GM19328 (cell line): ENCODE data around the gene SS18L1.

Experiments
- ATAC-seq: cut with Tn5 transposase; IDR thresholded peaks from one replicate; pipeline ENCODE4 v1.9.1; 2021; ENCODE audit warnings: mild to moderate bottlenecking, moderate library complexity; ENCODE audit not compliant: unreplicated experiment

SS18L1 gene

DNA sequence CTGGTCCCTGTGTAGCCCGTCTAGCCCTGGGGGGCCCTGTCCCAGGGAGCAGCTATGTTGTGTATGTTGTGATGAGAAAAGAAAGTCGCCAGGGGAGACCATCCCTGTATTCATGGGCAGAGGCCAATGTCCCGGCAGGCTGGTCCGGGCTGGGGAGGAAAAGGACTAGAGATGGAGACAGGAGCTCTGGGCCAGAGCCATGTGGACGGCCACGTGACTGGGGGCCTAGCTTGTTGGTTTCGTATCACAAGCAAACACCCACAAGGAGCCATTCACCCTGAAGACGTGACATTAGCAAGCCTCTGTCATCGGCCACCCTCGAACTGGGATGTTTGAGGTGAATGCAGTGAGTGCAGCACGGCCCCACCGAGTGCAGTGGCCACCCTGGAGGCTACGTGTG, 79.4 kb downstream of the SS18L1 start:
- no peak for ATAC-seq

DNA sequence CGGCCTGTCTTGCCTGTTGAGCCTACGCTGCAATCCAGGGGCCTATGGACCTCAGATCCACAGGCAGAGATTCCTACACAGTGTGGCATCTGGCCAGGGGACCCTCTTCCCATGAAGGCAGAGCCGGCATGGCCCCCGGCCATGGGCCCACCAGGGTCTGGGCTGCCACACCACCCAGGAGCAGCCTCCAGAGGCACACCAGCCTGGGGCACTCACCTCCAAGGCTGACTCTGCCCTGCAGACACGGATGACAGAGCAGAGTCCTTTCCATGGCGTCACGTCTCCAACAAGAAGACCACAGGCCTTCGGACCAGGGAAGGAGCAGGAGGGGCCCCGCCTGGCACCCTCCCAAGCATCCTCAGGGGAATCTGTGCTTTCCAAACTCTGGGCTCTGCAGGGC, 80.0 kb downstream of the SS18L1 start:
- ATAC-seq: no peak

GRCh38 chr20:62224113-62224855, 80.7 kb downstream of the SS18L1 start:
- no peak for ATAC-seq

DNA sequence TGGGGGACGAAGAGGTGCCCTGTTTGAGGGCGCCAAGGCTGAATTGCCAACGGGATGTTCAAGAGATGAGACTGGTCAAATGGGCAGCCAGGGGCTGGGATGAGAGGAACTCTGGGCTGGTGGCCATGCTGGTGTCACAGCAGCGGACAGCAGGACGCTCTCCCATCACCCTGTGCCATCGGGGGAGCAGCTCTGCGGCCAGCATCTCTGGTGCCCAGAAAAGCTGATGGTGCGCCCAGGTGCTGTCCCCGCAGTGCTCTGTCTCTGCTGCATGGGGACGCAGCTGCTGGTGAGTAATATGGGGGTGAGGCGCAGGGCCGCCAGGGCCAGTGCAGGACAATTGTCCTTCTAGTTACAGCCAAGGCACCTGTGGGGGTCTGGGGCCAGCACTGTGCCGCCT, 81.5 kb downstream of the SS18L1 start:
- no peak for ATAC-seq

DNA sequence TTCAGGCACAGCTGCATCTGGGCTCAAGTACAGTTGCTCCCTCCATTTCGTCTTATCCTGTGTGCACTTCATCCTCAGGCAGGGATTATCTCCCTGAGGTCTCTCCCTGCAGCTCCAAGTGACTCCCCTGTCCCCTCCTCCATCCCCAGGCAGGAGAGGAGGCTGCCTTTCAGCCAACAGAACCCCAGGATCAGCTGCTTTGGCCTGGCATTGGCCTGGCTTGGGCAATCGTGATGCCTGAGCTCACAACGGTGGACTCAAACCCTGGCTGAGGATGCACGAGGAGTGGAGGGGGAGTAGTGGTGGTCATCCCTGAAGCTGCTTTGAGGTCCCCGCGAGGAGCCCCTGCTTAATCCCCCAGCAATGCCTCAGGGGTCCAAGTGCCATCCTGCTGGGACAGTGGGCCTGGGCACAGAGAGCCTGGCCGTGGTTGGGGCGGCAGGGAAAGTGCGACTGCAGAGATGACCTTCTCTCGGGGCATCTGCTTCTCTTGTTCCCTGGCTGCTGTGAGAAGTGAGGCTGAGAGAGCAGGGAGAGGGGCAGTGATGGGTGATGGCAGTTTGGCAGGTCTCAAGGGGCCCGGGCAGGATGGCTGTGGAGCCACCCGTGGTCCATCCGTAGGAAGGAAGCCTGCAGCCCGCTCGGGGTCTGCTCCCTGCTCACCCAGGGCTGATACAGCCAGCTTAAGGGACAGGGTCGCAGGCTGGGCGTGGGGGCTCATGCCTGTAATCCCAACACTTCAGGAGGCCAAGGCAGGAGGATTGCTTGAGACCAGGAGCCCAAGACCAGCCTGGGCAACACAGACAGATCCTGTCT, 82.5 kb downstream of the SS18L1 start:
- no peak for ATAC-seq

DNA sequence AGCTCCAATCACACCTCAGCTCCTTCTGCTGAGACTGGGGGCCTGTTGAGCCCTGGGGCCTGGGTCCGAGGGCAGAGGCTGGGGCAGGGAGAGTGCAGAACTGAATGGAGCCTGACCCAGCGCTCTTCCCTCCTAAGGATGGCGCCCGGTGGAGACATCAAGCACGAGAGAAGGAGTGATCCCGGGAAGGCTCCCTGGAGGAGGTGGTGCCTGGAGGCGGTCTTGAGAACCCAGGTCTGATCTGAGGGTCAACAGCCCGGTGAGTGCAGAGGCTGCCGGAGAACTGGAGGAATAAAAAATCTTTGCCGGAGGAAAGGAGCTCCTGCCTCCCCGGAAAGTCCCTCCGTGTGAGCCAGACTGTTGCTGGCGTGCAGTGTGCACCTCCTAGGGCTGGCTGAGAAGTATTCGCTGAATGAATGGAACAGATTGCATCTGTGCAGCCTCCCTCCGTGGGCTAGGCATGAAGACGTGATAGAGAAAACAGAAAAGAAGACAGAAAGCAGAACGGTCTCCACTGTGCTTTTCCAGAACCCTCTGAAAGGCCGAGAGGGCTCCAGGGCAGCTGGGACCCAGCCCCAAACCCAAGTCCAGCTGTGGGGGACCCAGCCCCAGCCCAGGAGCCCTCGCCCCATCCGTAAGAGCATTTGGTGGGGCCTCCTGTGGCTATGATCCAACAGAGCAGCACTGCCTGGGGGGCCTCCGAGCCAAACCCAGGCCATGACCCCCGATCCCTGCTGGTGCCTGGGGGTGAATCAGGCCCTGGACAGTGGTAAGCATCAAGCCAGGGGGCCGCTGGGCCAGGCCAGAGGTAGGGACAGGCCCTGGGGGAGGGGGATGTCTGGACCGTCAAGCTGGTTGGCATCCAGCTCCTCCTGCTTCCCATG, 83.4 kb downstream of the SS18L1 start:
- no peak for ATAC-seq

GRCh38 chr20:62227591-62227976, 84.0 kb downstream of the SS18L1 start:
- no peak for ATAC-seq

- ATAC-seq: no peak
Measured at GRCh38 chr20:62227977-62228958, 84.7 kb downstream of the SS18L1 start.

GRCh38 chr20:62228982-62229545, 85.5 kb downstream of the SS18L1 start:
- no peak for ATAC-seq

DNA sequence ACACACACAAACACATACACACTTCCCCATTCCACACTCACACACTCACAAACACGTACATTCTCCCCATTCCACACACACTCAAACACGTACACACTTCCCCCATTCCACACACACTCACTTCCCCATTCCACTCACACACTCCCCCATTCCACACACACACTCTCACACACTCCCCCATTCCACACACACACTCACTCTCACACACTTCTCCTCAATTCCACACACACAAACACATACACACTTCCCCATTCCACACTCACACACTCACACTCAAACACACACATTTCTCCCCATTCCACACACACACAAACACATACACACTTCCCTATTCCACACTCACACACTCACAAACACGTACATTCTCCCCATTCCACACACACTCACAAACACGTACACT, 86.1 kb downstream of the SS18L1 start:
- ATAC-seq: no peak

DNA sequence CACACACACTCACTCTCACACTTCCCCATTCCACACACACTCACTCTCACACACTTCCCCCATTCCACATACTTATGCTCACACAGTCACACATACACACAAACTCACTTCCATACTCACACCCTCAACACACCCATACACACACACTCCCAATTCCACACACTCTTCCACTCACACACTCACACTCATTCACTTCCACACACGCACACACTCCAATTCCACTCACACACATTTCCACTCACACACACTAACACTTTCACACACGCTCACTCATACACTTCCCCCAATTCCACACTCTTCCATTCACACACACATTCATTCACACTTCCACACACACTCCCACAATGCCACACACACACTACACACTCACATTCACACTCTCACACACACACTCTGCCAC, 86.7 kb downstream of the SS18L1 start:
- no peak for ATAC-seq

GRCh38 chr20:62230696-62231095, 87.1 kb downstream of the SS18L1 start:
- no peak for ATAC-seq

DNA sequence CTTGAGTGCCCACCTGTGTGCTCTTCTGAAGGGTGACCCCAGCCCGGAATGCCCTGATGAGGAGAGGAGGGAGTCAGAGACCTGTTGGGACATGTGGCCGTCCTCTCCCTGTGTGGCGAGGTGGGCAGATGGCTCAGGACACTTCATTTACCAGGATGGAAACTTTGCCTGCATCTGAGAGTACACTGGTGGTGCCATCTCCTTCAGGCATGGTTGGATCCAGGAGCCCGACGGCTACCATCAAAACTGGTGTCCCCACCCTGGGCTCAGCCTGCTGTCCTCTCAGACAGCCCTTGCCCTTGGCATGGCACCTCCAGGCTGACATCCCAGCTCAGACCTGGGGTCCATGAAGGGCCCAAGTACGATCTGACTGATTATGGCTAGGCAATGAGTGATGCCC, 87.7 kb downstream of the SS18L1 start:
- ATAC-seq: no peak
